Loucy (cell line): ENCODE results near the gene SRP54.
A peak's percentile ranks its signal among the peaks of the same experiment; 100 is the strongest.

Experiments used
- H2AFZ ChIP-seq: fragments of 200-600 bp; sonication (generic); 2 replicates; pipeline ENCODE4 v1.6.0; 2016; ENCODE audit warnings: antibody characterized with exemption, mild to moderate bottlenecking, low read length, moderate library complexity
- H3F3A ChIP-seq: fragments of 200-600 bp; 2 replicates; pipeline ENCODE4 v1.6.0; 2016; ENCODE audit warnings: antibody characterized with exemption, low read depth, mild to moderate bottlenecking
- H3K27me3 ChIP-seq: fragments of 200-600 bp; sonication (generic); 2 replicates; pipeline ENCODE4 v1.6.1; 2014; ENCODE audit warnings: low read length, mild to moderate bottlenecking; ENCODE audit not compliant: insufficient read depth, poor library complexity, severe bottlenecking
- H3K36me3 ChIP-seq: fragments of 200-600 bp; sonication (generic); 2 replicates; pipeline ENCODE4 v1.6.1; 2016; ENCODE audit warnings: low read length; ENCODE audit not compliant: insufficient read depth
- H3K4me1 ChIP-seq: fragments of 200-600 bp; sonication (generic); 2 replicates; pipeline ENCODE4 v1.5.1; 2014; ENCODE audit warnings: low read length, mild to moderate bottlenecking; ENCODE audit not compliant: insufficient read depth, poor library complexity, severe bottlenecking
- H3K4me2 ChIP-seq: fragments of 200-600 bp; sonication (generic); 2 replicates; pipeline ENCODE4 v1.6.0; 2014; ENCODE audit warnings: antibody characterized with exemption, low read length, low read depth, mild to moderate bottlenecking; ENCODE audit not compliant: poor library complexity, severe bottlenecking
- H3K4me3 ChIP-seq: fragments of 200-600 bp; sonication (generic); 2 replicates; pipeline ENCODE4 v1.5.1; 2014; ENCODE audit warnings: low read length, mild to moderate bottlenecking, mixed read lengths; ENCODE audit not compliant: poor library complexity, severe bottlenecking
- H3K79me2 ChIP-seq: fragments of 200-600 bp; sonication (generic); 2 replicates; pipeline ENCODE4 v1.6.1; 2014; ENCODE audit warnings: low read length; ENCODE audit not compliant: insufficient read depth
- H3K9ac ChIP-seq: fragments of 200-600 bp; sonication (generic); 2 replicates; pipeline ENCODE4 v1.6.0; 2014; ENCODE audit warnings: mild to moderate bottlenecking, low read depth, low read length, moderate library complexity; ENCODE audit not compliant: poor library complexity, severe bottlenecking
- H3K9me2 ChIP-seq: fragments of 200-600 bp; sonication (generic); replicated peaks from 2 replicates; pipeline ENCODE4 v1.6.1; 2016; ENCODE audit warnings: low read depth, low read length, mixed read lengths
- H3K9me3 ChIP-seq: fragments of 200-600 bp; sonication (generic); 2 replicates; pipeline ENCODE4 v1.6.1; 2014; ENCODE audit warnings: mild to moderate bottlenecking, antibody characterized with exemption, low read length, low read depth; ENCODE audit not compliant: insufficient read depth
- H4K20me1 ChIP-seq: fragments of 200-600 bp; sonication (generic); 2 replicates; pipeline ENCODE4 v1.6.0; 2014; ENCODE audit warnings: antibody characterized with exemption, low read length, mild to moderate bottlenecking; ENCODE audit not compliant: insufficient read depth, poor library complexity, severe bottlenecking
- EZH2phosphoT487 ChIP-seq: fragments of 200-600 bp; IDR thresholded peaks from 2 replicates; pipeline ENCODE4 v1.6.1; 2018; ENCODE audit warnings: antibody characterized with exemption, mild to moderate bottlenecking, moderate library complexity, borderline replicate concordance
- TF ChIP-seq, protein P1 (sequence below): fragments of 200-600 bp; sonication (generic); conservative IDR thresholded peaks from 2 replicates; pipeline ENCODE4 v1.5.1; 2014; ENCODE audit warnings: mild to moderate bottlenecking, antibody characterized with exemption, low read length

Gene SRP54

DNA sequence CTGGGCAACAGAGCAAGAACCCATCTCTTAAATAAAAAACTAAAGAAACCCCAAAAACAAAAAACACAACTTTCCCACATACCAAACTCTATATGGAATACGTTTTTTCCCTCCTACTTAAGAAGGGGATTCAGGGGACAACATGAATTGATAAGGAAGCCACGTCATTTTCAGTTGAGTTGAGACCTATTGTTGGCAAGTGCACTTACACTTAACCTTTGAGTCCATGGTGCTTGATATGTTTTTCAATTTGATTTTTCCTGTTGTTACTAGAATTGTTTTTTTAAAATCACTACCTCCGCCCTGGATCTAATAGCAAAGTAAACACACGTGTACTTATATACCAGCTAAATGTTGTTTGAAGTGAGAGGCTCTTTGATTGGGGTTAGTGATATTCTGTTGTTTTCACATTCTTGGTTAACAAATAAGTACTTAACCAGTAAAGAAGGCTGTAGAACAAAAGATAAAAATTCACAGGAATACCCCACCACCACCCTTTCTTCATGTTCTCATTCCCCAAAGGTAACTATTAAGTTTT is 65.3 kb downstream of the SRP54 start:
- Histone ChIP-seq H3F3A (peaks cover 2% of the 10 kb centered on the region; the same call in 1 of the 2 replicates), H3K9me3 (no peaks in the 10 kb centered on the region), H3K4me1 (peaks cover 34% of the 10 kb centered on the region), H4K20me1 (peaks cover 10% of the 10 kb centered on the region), H3K36me3 (no peaks in the 10 kb centered on the region), H3K4me3 (peak overlapping the region; percentile 82), H3K79me2 (peaks cover 20% of the 10 kb centered on the region), H3K27me3 (no peaks in the 10 kb centered on the region), H3K9ac (peak overlapping the region; percentile 12), H3K9me2 (no peaks in the 10 kb centered on the region), H3K4me2 (peak overlapping the region; percentile 92), H2AFZ (no peak overlapping the region)
- TF ChIP-seq, protein P1, sequence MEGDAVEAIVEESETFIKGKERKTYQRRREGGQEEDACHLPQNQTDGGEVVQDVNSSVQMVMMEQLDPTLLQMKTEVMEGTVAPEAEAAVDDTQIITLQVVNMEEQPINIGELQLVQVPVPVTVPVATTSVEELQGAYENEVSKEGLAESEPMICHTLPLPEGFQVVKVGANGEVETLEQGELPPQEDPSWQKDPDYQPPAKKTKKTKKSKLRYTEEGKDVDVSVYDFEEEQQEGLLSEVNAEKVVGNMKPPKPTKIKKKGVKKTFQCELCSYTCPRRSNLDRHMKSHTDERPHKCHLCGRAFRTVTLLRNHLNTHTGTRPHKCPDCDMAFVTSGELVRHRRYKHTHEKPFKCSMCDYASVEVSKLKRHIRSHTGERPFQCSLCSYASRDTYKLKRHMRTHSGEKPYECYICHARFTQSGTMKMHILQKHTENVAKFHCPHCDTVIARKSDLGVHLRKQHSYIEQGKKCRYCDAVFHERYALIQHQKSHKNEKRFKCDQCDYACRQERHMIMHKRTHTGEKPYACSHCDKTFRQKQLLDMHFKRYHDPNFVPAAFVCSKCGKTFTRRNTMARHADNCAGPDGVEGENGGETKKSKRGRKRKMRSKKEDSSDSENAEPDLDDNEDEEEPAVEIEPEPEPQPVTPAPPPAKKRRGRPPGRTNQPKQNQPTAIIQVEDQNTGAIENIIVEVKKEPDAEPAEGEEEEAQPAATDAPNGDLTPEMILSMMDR: no peak
- TF ChIP-seq EZH2phosphoT487: no peak

DNA sequence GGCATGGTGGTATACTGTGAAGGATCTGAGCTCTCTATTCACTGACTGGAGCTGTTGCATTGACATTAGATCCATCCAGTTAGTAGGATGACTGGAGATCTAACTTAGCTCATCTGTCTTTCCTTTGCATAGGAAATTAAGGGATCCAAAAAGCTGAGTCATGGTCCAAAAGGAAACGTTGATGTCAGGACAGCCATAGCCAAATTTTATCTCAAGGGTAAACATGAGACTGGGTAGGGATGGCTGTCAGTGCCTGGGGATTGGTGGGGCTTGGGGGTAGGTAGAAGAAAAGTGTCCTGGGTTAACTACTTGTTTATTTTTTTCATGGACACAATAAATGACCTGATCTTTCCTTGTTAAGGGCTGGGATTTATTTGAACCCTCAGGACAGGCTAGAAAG is 67.9 kb downstream of the SRP54 start:
- Histone ChIP-seq H3K27me3 (no peaks in the 10 kb centered on the region), H3K9me2 (no peaks in the 10 kb centered on the region), H2AFZ (no peak overlapping the region), H4K20me1 (peaks cover 10% of the 10 kb centered on the region), H3K4me1 (peaks cover 26% of the 10 kb centered on the region), H3K36me3 (no peaks in the 10 kb centered on the region), H3K4me3 (no peak overlapping the region), H3K9ac (no peak overlapping the region), H3K79me2 (peaks cover 20% of the 10 kb centered on the region), H3F3A (0 out of 2 replicates have a peak, but pooled peaks cover 2% of the 10 kb centered on the region), H3K4me2 (no peak overlapping the region), H3K9me3 (no peaks in the 10 kb centered on the region)
- TF ChIP-seq, protein P1: no peak
- no peak for TF ChIP-seq EZH2phosphoT487

DNA sequence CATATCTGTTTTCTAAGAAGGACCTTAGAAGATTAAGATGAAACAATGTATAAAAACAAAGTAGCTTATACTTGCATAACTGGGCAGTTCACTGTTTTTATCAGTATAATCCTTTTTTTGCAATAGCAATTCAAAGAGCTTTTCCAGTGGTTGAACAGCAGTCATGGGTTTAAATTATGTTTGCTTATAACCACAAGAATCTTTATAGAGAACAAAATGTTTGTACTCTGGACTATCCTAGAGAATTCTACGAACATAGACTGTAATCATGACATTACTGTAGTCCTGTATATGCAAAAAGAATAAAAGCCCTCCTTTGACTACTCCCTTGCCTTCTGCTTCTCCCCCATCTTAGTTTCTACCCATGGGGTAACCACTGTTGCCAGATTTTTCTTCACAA is 69.0 kb downstream of the SRP54 start:
- TF ChIP-seq EZH2phosphoT487: no peak
- TF ChIP-seq, protein P1: no peak
- no peaks in the 10 kb centered on the region for H3K36me3 ChIP-seq
- H3K79me2 ChIP-seq: peaks cover 20% of the 10 kb centered on the region
- no peak overlapping the region for H3K4me3 ChIP-seq
- no peak overlapping the region for H3K4me2 ChIP-seq
- peaks cover 10% of the 10 kb centered on the region for H4K20me1 ChIP-seq
- no peaks in the 10 kb centered on the region for H3K9me2 ChIP-seq
- H3F3A ChIP-seq: no peaks in the 10 kb centered on the region
- no peaks in the 10 kb centered on the region for H3K9me3 ChIP-seq
- H3K27me3 ChIP-seq: no peaks in the 10 kb centered on the region
- H3K4me1 ChIP-seq: peaks cover 24% of the 10 kb centered on the region
- no peak overlapping the region for H3K9ac ChIP-seq
- no peak overlapping the region for H2AFZ ChIP-seq
